ENCODE measurements around the gene PRKCE.

The PRKCE gene

DNA sequence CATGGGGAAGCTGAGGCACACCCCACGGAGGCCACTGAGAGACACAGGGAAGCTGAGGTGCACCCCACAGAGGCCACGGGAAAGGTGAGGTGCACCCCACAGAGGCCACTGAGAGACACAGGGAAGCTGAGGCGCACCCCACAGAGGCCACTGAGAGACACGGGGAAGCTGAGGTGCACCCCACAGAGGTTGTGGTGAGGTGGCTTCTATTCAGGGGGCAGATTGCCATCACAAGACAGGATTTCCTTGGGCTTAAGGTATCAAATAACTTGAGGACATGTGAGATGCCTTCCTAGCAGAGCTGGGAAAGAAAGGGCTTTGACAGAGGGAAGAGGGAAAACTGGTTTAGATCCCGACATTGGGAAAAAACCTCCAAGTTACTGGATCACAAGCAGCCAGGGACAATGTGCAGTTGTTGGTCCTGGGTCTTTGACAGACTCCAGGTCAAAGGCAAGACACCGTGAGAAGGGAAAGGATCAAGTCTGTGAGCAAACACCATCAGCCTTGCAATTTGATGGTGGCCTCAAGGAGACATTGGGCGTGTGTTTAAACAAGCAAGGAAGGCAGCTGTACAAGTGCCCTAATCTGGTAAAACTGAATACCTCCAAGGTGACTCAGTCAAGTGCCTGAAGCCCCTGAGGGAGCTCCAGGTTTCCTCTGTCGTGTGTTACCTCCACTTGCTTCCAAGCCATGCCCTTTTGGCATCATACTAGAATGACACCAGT, 512.5 kb downstream of the PRKCE start:
- TF ChIP-seq, protein P1, sequence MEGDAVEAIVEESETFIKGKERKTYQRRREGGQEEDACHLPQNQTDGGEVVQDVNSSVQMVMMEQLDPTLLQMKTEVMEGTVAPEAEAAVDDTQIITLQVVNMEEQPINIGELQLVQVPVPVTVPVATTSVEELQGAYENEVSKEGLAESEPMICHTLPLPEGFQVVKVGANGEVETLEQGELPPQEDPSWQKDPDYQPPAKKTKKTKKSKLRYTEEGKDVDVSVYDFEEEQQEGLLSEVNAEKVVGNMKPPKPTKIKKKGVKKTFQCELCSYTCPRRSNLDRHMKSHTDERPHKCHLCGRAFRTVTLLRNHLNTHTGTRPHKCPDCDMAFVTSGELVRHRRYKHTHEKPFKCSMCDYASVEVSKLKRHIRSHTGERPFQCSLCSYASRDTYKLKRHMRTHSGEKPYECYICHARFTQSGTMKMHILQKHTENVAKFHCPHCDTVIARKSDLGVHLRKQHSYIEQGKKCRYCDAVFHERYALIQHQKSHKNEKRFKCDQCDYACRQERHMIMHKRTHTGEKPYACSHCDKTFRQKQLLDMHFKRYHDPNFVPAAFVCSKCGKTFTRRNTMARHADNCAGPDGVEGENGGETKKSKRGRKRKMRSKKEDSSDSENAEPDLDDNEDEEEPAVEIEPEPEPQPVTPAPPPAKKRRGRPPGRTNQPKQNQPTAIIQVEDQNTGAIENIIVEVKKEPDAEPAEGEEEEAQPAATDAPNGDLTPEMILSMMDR (IDR thresholded peaks at IDR 0.05; ENCODE audit: low read depth, low read length) = no peak
- DNase-seq (ENCODE audit: extremely low read depth, low read depth) = no peak

- TF ChIP-seq, protein P1 (IDR thresholded peaks at IDR 0.05; ENCODE audit: low read depth, low read length) = no peak
- DNase-seq (ENCODE audit: extremely low read depth, low read depth) = peak; percentile 95
Measured at GRCh38 chr2:46164529-46165301, 513.2 kb downstream of the PRKCE start.

- TF ChIP-seq, protein P1 (IDR thresholded peaks at IDR 0.05; ENCODE audit: low read depth, low read length) = no peak
- DNase-seq (ENCODE audit: extremely low read depth, low read depth) = no peak
Measured at GRCh38 chr2:46165916-46166315, 514.4 kb downstream of the PRKCE start.

- TF ChIP-seq, protein P1 (IDR thresholded peaks at IDR 0.05; ENCODE audit: low read depth, low read length) = no peak
- no peak for DNase-seq (ENCODE audit: extremely low read depth, low read depth)
Measured at GRCh38 chr2:46167406-46167805, 515.9 kb downstream of the PRKCE start.

GRCh38 chr2:46167924-46168323, 516.4 kb downstream of the PRKCE start:
- TF ChIP-seq, protein P1 (IDR thresholded peaks at IDR 0.05; ENCODE audit: low read depth, low read length) = no peak
- DNase-seq (ENCODE audit: extremely low read depth, low read depth) = no peak

- TF ChIP-seq, protein P1 (IDR thresholded peaks at IDR 0.05; ENCODE audit: low read depth, low read length) = no peak
- no peak for DNase-seq (ENCODE audit: extremely low read depth, low read depth)
Measured at GRCh38 chr2:46169467-46169866, 518.0 kb downstream of the PRKCE start.

GRCh38 chr2:46170026-46170425, 518.6 kb downstream of the PRKCE start:
- no peak for DNase-seq (ENCODE audit: extremely low read depth, low read depth)
- TF ChIP-seq, protein P1 (IDR thresholded peaks at IDR 0.05; ENCODE audit: low read depth, low read length) = no peak

Measured in AG09319 (cell line).